ENCODE measurements around the gene SPOCK1. TPM values are rescaled to one million over a fixed set of nuclear protein-coding genes. Genes with fewer than 3 reads are reported as not detected.

SPOCK1 gene
- total and polyA plus RNA-seq, 8 donors = 0.46 to 15.6 (median 9.2) TPM

DNA sequence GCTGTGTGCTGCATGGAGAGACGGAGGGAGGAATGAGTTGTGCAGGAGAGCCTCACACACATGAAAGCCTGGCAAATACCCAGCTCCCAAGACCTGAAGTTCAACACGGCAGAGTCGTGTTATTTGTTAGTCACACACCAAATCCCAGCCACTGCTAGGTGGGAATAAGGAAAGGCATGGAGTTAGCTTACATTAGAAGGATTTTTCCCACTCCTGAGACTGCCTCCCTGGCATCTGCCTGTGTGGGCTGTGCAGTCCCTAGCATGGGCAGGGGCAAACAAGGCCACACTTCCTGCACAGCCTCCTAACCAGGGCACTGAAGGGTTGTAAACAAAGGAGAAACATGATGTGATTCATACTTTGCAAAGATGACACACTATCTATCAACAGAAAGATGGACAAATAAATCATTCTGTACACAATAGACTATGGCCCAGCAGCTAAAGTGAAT is 306.8 kb downstream of the SPOCK1 start:
- Histone ChIP-seq H3K9me3 (no peaks in the 10 kb centered on the region), H3K4me1 (peaks cover 0 to 5% (median 0%) of the 10 kb centered on the region in 4 donors), H3K27me3 (no peaks in the 10 kb centered on the region), H3K4me3 (no peak overlapping the region), H3K27ac (no peak overlapping the region), H3K36me3 (no peaks in the 10 kb centered on the region)
- WGBS, 5 donors = 27 to 45% (median 29%) methylated on average over 3 of the region's 3 CpGs
- intact Hi-C loops (cut with DNase I; ENCODE audit: low total_unique reads) = no loop called here
- DNase-seq = no peak
- TF ChIP-seq, protein P1, sequence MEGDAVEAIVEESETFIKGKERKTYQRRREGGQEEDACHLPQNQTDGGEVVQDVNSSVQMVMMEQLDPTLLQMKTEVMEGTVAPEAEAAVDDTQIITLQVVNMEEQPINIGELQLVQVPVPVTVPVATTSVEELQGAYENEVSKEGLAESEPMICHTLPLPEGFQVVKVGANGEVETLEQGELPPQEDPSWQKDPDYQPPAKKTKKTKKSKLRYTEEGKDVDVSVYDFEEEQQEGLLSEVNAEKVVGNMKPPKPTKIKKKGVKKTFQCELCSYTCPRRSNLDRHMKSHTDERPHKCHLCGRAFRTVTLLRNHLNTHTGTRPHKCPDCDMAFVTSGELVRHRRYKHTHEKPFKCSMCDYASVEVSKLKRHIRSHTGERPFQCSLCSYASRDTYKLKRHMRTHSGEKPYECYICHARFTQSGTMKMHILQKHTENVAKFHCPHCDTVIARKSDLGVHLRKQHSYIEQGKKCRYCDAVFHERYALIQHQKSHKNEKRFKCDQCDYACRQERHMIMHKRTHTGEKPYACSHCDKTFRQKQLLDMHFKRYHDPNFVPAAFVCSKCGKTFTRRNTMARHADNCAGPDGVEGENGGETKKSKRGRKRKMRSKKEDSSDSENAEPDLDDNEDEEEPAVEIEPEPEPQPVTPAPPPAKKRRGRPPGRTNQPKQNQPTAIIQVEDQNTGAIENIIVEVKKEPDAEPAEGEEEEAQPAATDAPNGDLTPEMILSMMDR (IDR thresholded peaks at IDR 0.05) = no peak
- TF ChIP-seq EP300 (IDR thresholded peaks at IDR 0.05) (no peak), POLR2A (IDR thresholded peaks at IDR 0.05) (no peak), POLR2AphosphoS5 (IDR thresholded peaks at IDR 0.05) (no peak)

DNA sequence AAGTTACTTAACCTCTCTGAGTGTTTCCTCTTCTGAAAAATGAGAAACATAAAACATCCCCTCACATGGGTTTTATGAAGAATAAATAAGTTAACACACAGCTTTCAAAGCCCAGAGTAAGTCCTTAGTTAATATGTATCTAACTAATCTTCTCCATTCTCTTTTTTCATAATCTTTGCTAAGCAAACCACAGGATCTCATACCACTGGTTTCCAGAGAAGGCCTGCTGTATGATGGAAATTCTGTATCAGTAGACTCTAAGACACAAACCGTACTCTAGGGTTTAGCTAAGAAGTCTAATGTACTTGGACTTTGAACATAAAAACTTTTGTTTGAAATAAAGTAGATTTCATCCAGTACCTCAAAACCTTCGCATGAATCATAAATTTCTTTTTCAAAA is 307.9 kb downstream of the SPOCK1 start:
- no peak overlapping the region for H3K4me3 ChIP-seq
- DNase-seq = no peak
- no peaks in the 10 kb centered on the region for H3K36me3 ChIP-seq
- 26 to 42% (median 40%) methylated on average over 2 of the region's 2 CpGs for WGBS, 5 donors
- H3K27ac ChIP-seq = no peak overlapping the region
- no peak for TF ChIP-seq POLR2AphosphoS5 (IDR thresholded peaks at IDR 0.05)
- TF ChIP-seq POLR2A (IDR thresholded peaks at IDR 0.05) = no peak
- TF ChIP-seq EP300 (IDR thresholded peaks at IDR 0.05) = no peak
- TF ChIP-seq, protein P1 (IDR thresholded peaks at IDR 0.05) = no peak
- H3K9me3 ChIP-seq = no peaks in the 10 kb centered on the region
- peaks cover 0 to 5% (median 0%) of the 10 kb centered on the region in 4 donors for H3K4me1 ChIP-seq
- intact Hi-C loops (cut with DNase I; ENCODE audit: low total_unique reads) = no loop called here
- H3K27me3 ChIP-seq = no peaks in the 10 kb centered on the region

DNA sequence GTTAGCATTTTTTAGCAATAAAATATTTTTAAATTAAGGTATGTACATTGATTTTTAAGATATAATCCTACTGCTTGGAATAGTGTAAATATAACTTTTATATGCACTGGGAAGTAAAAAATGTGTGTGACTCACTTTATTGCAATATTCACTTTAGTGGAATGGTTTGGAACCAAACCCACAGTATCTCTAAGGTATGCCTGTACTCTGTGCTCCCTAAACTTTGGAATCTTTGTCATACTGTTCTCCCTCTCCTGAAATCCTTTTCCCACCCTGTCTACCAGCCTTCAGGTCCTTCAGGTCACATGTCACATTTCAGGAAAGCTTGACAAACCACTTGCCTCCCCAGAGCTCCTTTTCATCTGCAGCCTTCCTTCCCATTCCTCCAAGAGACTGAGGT is 308.7 kb downstream of the SPOCK1 start:
- H3K36me3 ChIP-seq = no peaks in the 10 kb centered on the region
- H3K4me1 ChIP-seq = peaks cover 0 to 5% (median 0%) of the 10 kb centered on the region in 4 donors
- TF ChIP-seq POLR2AphosphoS5 (IDR thresholded peaks at IDR 0.05) (no peak), EP300 (IDR thresholded peaks at IDR 0.05) (no peak), POLR2A (IDR thresholded peaks at IDR 0.05) (no peak)
- TF ChIP-seq, protein P1 (IDR thresholded peaks at IDR 0.05) = no peak
- no peaks in the 10 kb centered on the region for H3K27me3 ChIP-seq
- DNase-seq = no peak
- H3K9me3 ChIP-seq = no peaks in the 10 kb centered on the region
- H3K4me3 ChIP-seq = no peak overlapping the region
- no peak overlapping the region for H3K27ac ChIP-seq
- intact Hi-C loops (cut with DNase I; ENCODE audit: low total_unique reads) = no loop called here

DNA sequence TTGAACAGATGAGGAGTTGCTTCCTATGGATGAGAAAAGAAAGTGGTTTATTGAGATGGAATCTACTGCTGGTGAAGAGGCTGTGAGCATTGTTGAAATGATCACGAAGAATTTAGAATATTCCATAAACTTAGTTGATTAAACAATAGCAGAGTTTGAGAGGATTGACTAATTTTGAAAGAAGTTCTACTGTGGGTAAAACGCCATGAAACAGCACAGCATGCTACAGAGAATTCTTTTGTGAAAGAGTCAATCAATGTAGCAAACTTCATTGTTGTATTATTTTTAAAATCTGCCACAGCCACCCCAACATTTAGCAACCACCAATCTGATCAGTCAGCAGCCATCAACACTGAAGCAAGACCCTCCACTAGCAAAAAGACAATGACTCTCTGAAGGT is 309.1 kb downstream of the SPOCK1 start:
- Histone ChIP-seq H3K9me3 (no peaks in the 10 kb centered on the region), H3K4me3 (no peak overlapping the region), H3K36me3 (no peaks in the 10 kb centered on the region), H3K27me3 (no peaks in the 10 kb centered on the region), H3K27ac (no peak overlapping the region), H3K4me1 (peaks cover 0 to 5% (median 0%) of the 10 kb centered on the region in 4 donors)
- intact Hi-C loops (cut with DNase I; ENCODE audit: low total_unique reads) = no loop called here
- TF ChIP-seq, protein P1 (IDR thresholded peaks at IDR 0.05) = no peak
- no peak for TF ChIP-seq POLR2AphosphoS5 (IDR thresholded peaks at IDR 0.05)
- no peak for TF ChIP-seq EP300 (IDR thresholded peaks at IDR 0.05)
- no peak for TF ChIP-seq POLR2A (IDR thresholded peaks at IDR 0.05)
- WGBS, 5 donors = 41 to 70% (median 46%) methylated on average over 2 of the region's 2 CpGs
- DNase-seq = no peak

All from stomach (tissue), 9 donors.